Gastrocnemius medialis (tissue), 4 donors: ENCODE data around the gene KCNG4. TPM values are rescaled to one million over a fixed set of nuclear protein-coding genes. Genes with fewer than 3 reads are reported as not detected.
A peak's percentile ranks its signal among the peaks of the same experiment; 100 is the strongest.

Experiments used
- ATAC-seq, 2 donors: fragments of 150-250 bp; one replicate each; pipeline ENCODE4 v1.9.1; 2016
- DNase-seq, 2 donors: peaks; one replicate each; pipeline ENCODE4 v3.0.0-alpha.2; 2019
- H3K27ac ChIP-seq, 4 donors: fragments of 200-600 bp; sonication (generic); 1 replicate in 1 of 4; 2 replicates in 3 of 4; pipeline ENCODE4 v1.5.1; 2016 to 2018; ENCODE audit warnings: mild to moderate bottlenecking in 2 of 4, moderate library complexity in 1 of 4
- H3K27me3 ChIP-seq, 3 donors: fragments of 200-600 bp; sonication (generic) in 2 of 3; 1 replicate in 1 of 3; 2 replicates in 2 of 3; pipeline versions ENCODE4 v1.5.1 to v1.6.0; 2016 to 2019; ENCODE audit warnings: mild to moderate bottlenecking in 1 of 3, moderate library complexity in 1 of 3
- H3K36me3 ChIP-seq, 2 donors: fragments of 200-600 bp; sonication (generic) in 1 of 2; one replicate each; pipeline ENCODE4 v1.5.1; 2017 to 2018
- H3K4me1 ChIP-seq, 2 donors: fragments of 200-600 bp; sonication (generic) in 1 of 2; one replicate each; pipeline ENCODE4 v1.5.1; 2016 to 2017; ENCODE audit warnings: mild to moderate bottlenecking in 2 of 2
- H3K4me3 ChIP-seq, 4 donors: fragments of 200-600 bp; sonication (generic) in 3 of 4; 1 replicate in 1 of 4; 2 replicates in 3 of 4; pipeline ENCODE4 v1.5.1; 2016 to 2019; ENCODE audit warnings: mild to moderate bottlenecking in 2 of 4
- H3K9me3 ChIP-seq, 3 donors: fragments of 200-600 bp; sonication (generic) in 2 of 3; 1 replicate in 1 of 3; 2 replicates in 2 of 3; pipeline ENCODE4 v1.5.1; 2016 to 2019
- POLR2A ChIP-seq, 2 donors: fragments of 450-650 bp; IDR thresholded peaks; one replicate each; pipeline ENCODE4 v1.6.1; 2017; ENCODE audit warnings: antibody characterized with exemption in 2 of 2, mild to moderate bottlenecking in 2 of 2, moderate library complexity in 2 of 2
- in situ Hi-C, 4 donors: fragments of 200-750 bp; cut with MboI; loops; one replicate each; pipeline versions ENCODE4 v1.15.0 to v1.8.0; 2017; ENCODE audit warnings: low sequenced_read_pairs in 4 of 4
- intact Hi-C: fragments of 100-400 bp; cut with DNase I; formaldehyde crosslinking; loops from one replicate; pipeline ENCODE4 v1.15.1; 2023; ENCODE audit warnings: low total_unique reads
- total RNA-seq, 4 donors: library from RNA; depleted of rRNA; stranded (reverse); fragments of >200 nt; gene quantifications; one replicate each; pipeline versions ENCODE4 v1.1.0 to v1.2.3, GENCODE V29; 2016
- TF ChIP-seq, protein P1 (sequence below), 5 experiments: fragments of 450-650 bp in 3 of 5; fragments of 200-600 bp in 2 of 5; sonication (generic) in 2 of 5; IDR thresholded peaks in 4 of 5; conservative IDR thresholded peaks in 1 of 5; 1 replicate in 4 of 5; 2 replicates in 1 of 5; pipeline ENCODE4 v1.5.1; 2016 to 2019; ENCODE audit warnings: antibody characterized with exemption in 5 of 5, mild to moderate bottlenecking in 3 of 5, moderate library complexity in 3 of 5

The KCNG4 gene
- total RNA-seq, 4 donors from 2014 or later, result not detected

DNA sequence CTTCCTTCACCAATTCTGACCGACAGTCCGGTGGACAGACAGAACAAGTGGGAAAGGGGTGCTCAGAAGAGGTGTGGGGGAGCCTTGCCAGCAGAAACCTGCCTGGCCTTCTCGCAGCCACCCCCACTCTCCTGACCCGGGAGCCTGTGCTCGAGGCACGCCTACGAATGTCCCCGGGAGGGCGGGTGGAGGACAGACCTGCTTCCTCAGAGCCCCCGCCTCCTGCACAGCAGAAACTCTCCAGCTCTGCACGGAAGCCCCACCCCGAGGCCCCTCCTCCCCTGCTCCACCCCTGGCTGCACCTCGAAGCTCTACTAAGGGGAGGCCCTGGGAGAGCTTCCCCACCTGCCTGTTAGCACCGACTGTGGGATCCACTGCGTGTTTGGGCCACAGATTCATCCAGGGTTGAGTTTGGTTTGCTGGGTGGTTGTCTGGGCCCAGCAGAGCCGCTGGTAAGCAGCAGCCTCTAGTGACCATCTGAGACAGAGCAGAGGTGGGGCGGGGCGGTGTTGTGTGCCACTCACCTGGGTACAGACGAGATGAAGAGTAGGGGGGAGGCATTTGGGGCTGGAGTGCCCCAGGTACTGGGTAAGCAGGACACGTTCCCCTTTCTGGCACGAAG is 59.2 kb downstream of the KCNG4 start:
- Histone ChIP-seq H3K4me3 (no peak overlapping the region), H3K4me1 (peaks cover 2 to 5% of the 10 kb centered on the region in 2 donors), H3K9me3 (no peaks in the 10 kb centered on the region), H3K27me3 (no peaks in the 10 kb centered on the region), H3K36me3 (peaks cover 0 to 60% of the 10 kb centered on the region in 2 donors), H3K27ac (peak overlapping the region in 3 of 4 donors; percentile 20 to 37 (median 34))
- ATAC-seq (no peak), DNase-seq (no peak)
- in situ Hi-C loops (loop anchor here in 3 of 4 donors (10.0 to 25.0 kb wide), 5 partner anchors 93 to 368 kb away; partner anchors contain the start of genes OSGIN1 (in 2 of the 3), HSBP1 (in 1 of the 3) and NECAB2 (in 1 of the 3)), intact Hi-C loops (no loop called here)
- no peak for TF ChIP-seq POLR2A (IDR thresholded peaks at IDR 0.05)
- TF ChIP-seq, protein P1, sequence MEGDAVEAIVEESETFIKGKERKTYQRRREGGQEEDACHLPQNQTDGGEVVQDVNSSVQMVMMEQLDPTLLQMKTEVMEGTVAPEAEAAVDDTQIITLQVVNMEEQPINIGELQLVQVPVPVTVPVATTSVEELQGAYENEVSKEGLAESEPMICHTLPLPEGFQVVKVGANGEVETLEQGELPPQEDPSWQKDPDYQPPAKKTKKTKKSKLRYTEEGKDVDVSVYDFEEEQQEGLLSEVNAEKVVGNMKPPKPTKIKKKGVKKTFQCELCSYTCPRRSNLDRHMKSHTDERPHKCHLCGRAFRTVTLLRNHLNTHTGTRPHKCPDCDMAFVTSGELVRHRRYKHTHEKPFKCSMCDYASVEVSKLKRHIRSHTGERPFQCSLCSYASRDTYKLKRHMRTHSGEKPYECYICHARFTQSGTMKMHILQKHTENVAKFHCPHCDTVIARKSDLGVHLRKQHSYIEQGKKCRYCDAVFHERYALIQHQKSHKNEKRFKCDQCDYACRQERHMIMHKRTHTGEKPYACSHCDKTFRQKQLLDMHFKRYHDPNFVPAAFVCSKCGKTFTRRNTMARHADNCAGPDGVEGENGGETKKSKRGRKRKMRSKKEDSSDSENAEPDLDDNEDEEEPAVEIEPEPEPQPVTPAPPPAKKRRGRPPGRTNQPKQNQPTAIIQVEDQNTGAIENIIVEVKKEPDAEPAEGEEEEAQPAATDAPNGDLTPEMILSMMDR (IDR thresholded peaks at IDR 0.05 in 4 of 5, conservative IDR thresholded peaks at IDR 0.05 in 1 of 5), result no peak

DNA sequence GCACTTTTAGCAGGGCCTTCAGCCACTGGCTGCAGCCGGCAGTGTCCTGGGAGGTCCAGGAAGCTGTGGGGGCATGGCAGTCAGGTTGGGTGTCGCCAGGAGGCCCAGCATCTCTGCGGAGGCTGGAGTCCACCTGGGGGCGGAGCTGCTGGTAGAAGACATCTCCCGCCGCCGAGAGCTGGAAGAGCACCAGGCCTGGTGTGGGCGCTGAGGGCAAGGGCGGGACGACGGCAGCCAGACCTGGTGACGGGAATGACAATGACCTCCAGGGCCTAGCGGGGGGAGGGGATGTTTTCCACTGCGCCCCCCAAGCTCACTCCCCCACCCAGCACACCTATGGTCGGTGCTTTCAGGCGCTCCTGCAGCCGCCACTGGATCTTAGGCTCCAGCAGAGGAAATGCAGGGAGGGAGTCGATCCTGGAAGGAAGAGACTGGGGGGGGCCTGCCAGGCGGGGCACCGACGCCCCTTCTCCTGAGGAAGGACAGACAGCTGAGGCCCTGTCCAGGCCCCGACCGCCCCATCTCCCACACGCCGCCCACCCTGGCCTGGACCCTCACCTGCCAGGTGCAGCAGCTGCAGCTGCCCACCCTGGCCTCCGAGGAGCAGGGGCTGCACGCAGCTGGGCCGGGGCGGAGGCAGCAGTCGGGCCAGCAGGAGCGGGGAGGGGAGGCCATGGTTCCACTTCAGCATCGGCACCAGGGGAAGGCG is 60.0 kb downstream of the KCNG4 start:
- Histone ChIP-seq H3K4me1 (peaks cover 0 to 5% of the 10 kb centered on the region in 2 donors), H3K36me3 (peaks cover 0 to 56% of the 10 kb centered on the region in 2 donors), H3K9me3 (no peaks in the 10 kb centered on the region), H3K27ac (peak overlapping the region in 3 of 4 donors; percentile 18 to 37 (median 34)), H3K27me3 (no peaks in the 10 kb centered on the region), H3K4me3 (peak overlapping the region in 1 of 4 donors; percentile 11)
- intact Hi-C loops (no loop called here), in situ Hi-C loops (loop anchor here (10.0 to 25.0 kb wide), 5 partner anchors 92 to 367 kb away; partner anchors contain the start of genes OSGIN1 (in 2 of the 4), HSBP1 (in 1 of the 4) and NECAB2 (in 1 of the 4))
- DNase-seq (no peak), ATAC-seq (no peak)
- TF ChIP-seq, protein P1 (IDR thresholded peaks at IDR 0.05 in 4 of 5, conservative IDR thresholded peaks at IDR 0.05 in 1 of 5), result no peak
- no peak for TF ChIP-seq POLR2A (IDR thresholded peaks at IDR 0.05)

DNA sequence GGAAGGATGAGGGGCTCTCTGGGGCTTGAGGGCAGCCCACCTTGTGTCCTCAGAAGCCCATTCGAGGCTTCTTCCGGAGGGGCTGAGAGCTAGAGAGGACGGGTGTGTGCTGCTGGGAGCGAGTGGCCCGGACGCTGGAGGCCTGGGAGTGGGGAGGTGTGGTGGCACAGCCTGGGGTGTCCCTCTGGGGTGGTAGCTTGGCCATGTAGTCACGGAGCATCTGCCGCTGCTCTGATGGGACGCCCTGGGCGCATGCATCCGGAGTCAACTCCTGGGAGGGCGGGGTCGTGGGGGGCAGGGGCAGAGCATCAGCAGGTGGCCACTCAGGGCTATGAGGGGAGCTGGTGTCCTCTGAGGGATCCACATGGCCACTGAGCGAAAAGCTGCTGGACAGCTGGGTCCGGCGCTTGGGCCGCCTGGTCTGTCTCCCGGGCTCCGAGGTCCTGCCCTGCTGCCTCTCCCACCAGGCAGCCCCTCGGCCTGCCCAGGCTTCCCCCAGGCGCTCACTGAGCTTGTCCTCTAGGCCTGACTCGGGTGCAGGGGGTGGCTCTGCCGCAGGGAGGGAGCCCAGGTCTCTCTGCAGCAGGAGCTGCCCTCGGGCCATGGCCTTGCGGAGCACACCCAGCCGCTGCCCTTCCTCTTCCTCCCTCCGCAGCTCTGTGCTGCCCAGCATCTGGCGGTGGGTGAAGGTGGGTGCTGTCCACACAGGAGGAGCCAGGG is 60.8 kb downstream of the KCNG4 start:
- peaks cover 0 to 51% of the 10 kb centered on the region in 2 donors for H3K36me3 ChIP-seq
- no peak for DNase-seq
- no peak overlapping the region for H3K4me3 ChIP-seq
- TF ChIP-seq, protein P1 (IDR thresholded peaks at IDR 0.05 in 4 of 5, conservative IDR thresholded peaks at IDR 0.05 in 1 of 5), result no peak
- TF ChIP-seq POLR2A (IDR thresholded peaks at IDR 0.05), result no peak
- H3K27me3 ChIP-seq, result no peaks in the 10 kb centered on the region
- no peak for ATAC-seq
- H3K4me1 ChIP-seq, result peaks cover 0 to 5% of the 10 kb centered on the region in 2 donors
- intact Hi-C loops, result no loop called here
- peak overlapping the region in 3 of 4 donors; percentile 63 to 81 (median 78) for H3K27ac ChIP-seq
- no peaks in the 10 kb centered on the region for H3K9me3 ChIP-seq
- in situ Hi-C loops, result loop anchor here in 3 of 4 donors (10.0 to 25.0 kb wide), 4 partner anchors 92 to 367 kb away; partner anchors contain the start of genes HSBP1 (in 1 of the 3), NECAB2 (in 1 of the 3) and OSGIN1 (in 1 of the 3)

DNA sequence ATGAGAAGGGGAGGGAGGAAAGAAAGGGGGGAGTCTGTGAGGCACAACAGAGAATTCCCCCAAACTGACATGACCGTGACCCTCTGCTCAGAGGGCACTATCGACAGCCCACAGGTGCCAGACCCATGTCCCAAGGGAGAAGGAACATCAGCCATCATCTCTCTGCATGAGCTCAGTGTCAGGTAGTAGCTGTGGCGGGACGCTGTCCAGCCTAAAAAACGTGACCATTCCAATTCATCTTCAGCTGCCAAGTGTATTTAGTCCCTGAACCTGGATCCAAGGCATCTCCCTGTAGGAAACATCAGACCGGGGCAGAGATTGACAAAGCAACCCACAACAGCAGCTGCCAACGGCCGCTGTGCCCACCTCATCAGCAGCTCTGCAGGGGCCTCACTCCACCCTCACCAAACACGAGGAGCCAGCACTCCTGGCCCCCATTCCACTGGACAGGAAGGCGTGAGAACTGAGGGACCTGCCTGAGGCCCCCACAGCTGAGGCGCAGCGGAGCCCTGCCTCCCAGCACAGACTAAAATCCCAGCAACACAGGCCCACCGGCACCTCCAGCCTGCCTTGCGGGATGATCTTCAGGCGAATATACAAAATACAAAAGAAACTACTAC is 61.6 kb downstream of the KCNG4 start:
- intact Hi-C loops, result no loop called here
- peaks cover 0 to 47% of the 10 kb centered on the region in 2 donors for H3K36me3 ChIP-seq
- H3K27me3 ChIP-seq, result no peaks in the 10 kb centered on the region
- ATAC-seq (no peak), DNase-seq (no peak)
- no peaks in the 10 kb centered on the region for H3K9me3 ChIP-seq
- H3K4me3 ChIP-seq, result no peak overlapping the region
- in situ Hi-C loops, result loop anchor here in 3 of 4 donors (10.0 to 25.0 kb wide), 4 partner anchors 91 to 366 kb away; partner anchors contain the start of genes HSBP1 (in 1 of the 3), NECAB2 (in 1 of the 3) and OSGIN1 (in 1 of the 3)
- H3K4me1 ChIP-seq, result peaks cover 0 to 5% of the 10 kb centered on the region in 2 donors
- no peak for TF ChIP-seq POLR2A (IDR thresholded peaks at IDR 0.05)
- TF ChIP-seq, protein P1 (IDR thresholded peaks at IDR 0.05 in 4 of 5, conservative IDR thresholded peaks at IDR 0.05 in 1 of 5), result no peak
- H3K27ac ChIP-seq, result peak overlapping the region; percentile 61 to 81 (median 70)
